HG03558 (cell line): ENCODE results near the gene RCAN1.

ENCODE experiments used
- ATAC-seq: cut with Tn5 transposase; IDR thresholded peaks from one replicate; pipeline ENCODE4 v1.9.1; 2021; ENCODE audit warnings: moderate number of reproducible peaks; ENCODE audit not compliant: unreplicated experiment; ENCODE audit errors: extremely low read depth

RCAN1 gene

GRCh38 chr21:34548781-34549376 lies 66.0 kb downstream of the RCAN1 start:
- ATAC-seq = no peak

- no peak for ATAC-seq
Observed at GRCh38 chr21:34546542-34546941, 68.4 kb downstream of the RCAN1 start.

- peak; percentile 70 for ATAC-seq
Observed at GRCh38 chr21:34545079-34545884, 69.6 kb downstream of the RCAN1 start.

GRCh38 chr21:34544032-34544496 lies 70.8 kb downstream of the RCAN1 start:
- no peak for ATAC-seq

GRCh38 chr21:34543017-34543416 lies 71.9 kb downstream of the RCAN1 start:
- ATAC-seq = no peak

- ATAC-seq = no peak
Observed at GRCh38 chr21:34540206-34540605, 74.7 kb downstream of the RCAN1 start.

- no peak for ATAC-seq
Observed at GRCh38 chr21:34537838-34538237, 77.1 kb downstream of the RCAN1 start.

- ATAC-seq = no peak
Observed at GRCh38 chr21:34536820-34537219, 78.1 kb downstream of the RCAN1 start.

GRCh38 chr21:34536311-34536710 lies 78.6 kb downstream of the RCAN1 start:
- no peak for ATAC-seq

GRCh38 chr21:34535886-34536285 lies 79.0 kb downstream of the RCAN1 start:
- no peak for ATAC-seq

- no peak for ATAC-seq
Observed at GRCh38 chr21:34534522-34534921, 80.4 kb downstream of the RCAN1 start.

GRCh38 chr21:34533938-34534337 lies 81.0 kb downstream of the RCAN1 start:
- ATAC-seq = no peak

GRCh38 chr21:34531399-34531798 lies 83.5 kb downstream of the RCAN1 start:
- ATAC-seq = no peak

- ATAC-seq = no peak
Observed at GRCh38 chr21:34530261-34530660, 84.7 kb downstream of the RCAN1 start.

GRCh38 chr21:34528131-34528561 lies 86.8 kb downstream of the RCAN1 start:
- ATAC-seq = no peak

GRCh38 chr21:34526618-34527290 lies 88.2 kb downstream of the RCAN1 start:
- ATAC-seq = no peak

GRCh38 chr21:34526241-34526617 lies 88.7 kb downstream of the RCAN1 start:
- ATAC-seq = no peak

- ATAC-seq = no peak
Observed at GRCh38 chr21:34524646-34525601, 90.0 kb downstream of the RCAN1 start.

- no peak for ATAC-seq
Observed at GRCh38 chr21:34523019-34523555, 91.8 kb downstream of the RCAN1 start.

GRCh38 chr21:34522284-34522683 lies 92.6 kb downstream of the RCAN1 start:
- ATAC-seq = no peak
